ENCODE results near the gene TMEM63A.
"Not testable (repeated sequence)": the region's sequence is repeated elsewhere in the genome, so short reads cannot be mapped to it uniquely, and the experiment has no call there.

Gene TMEM63A

DNA sequence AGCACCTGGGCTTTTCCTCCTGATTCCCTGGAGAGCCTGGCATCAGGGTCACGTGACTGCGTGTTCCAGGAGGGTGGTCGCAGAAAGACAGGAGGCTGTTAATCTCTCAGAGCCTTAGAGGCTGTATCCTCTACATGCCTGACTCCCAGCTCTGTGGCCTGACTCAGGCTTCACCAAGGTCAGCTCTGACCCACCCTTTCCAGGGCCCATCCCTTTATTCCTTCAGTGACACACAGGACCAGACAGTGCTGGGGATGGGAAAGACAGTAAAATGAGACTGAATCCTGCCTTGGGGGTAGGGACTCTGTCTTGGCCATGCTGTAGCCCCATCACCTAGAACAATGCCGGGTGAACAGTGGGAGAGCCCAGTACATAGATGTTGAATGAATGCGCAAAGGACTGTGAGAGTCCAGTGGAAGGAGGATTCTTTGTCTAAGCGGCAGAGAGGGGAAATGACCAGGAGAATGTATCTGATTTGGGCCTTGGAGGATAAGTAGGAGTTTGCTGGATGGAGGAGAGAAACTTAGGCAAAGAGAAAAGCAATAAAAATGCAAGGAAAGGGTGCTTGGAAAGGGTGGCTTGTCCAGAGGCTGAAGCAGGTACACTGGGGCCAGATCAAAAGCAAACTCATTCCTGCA lies 39.3 kb downstream of the TMEM63A start:
- no peak for DNase-seq

DNA sequence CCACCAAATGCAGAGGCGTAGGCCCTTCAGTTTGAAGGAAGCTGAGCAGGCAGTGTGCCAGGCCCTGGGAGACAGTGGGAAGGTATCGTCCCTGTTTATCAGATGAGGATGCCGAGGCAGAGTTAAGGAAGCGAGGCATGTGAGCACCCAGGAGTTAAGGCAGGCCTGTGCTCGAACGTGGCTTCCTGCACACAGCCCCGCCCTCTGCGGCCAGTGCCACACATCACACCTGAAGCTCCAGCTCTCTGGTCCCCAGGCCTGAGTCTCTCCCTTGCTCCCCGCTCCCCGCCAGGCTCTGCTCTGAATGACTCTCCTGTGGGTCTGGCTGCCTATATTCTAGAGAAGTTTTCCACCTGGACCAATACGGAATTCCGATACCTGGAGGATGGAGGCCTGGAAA lies 40.1 kb downstream of the TMEM63A start:
- DNase-seq: no peak

DNA sequence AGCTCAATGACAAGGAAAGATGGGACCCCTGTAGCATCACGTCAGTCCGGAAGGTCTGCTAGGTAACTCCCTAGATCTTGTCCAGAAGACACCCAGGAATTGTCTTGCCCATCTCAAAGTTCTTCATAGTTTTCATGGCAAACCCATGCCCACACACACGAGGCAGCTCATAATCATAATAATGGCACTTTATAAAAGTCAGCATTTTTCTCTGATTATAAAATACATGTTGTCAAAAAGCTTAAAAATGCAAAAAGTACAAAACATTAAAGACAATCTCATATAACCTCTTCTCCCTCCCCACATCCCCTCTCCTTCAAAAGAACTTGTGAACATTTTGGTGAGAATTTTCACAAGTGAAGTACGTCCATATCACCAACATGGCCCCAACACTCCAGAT lies 41.5 kb downstream of the TMEM63A start:
- DNase-seq: no peak

DNA sequence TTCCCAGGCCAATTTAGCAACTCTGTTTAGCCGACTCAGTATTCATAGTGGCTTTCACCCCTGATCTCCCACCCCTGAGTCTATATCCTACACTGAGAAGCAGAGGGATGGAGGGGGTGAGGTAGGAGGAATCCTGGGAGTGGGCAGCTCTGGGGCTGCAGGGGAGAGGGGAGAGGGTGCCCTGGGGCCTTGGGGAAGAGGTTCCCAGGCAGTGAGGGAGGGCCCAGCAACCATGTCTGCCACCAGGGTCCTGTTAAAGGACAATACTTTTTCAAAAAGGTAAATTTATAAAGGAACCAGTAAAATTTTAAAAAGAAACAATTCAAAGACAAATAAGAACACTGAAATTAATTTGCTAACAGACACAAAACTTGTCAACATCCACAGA lies 42.0 kb downstream of the TMEM63A start:
- no peak for DNase-seq

DNA sequence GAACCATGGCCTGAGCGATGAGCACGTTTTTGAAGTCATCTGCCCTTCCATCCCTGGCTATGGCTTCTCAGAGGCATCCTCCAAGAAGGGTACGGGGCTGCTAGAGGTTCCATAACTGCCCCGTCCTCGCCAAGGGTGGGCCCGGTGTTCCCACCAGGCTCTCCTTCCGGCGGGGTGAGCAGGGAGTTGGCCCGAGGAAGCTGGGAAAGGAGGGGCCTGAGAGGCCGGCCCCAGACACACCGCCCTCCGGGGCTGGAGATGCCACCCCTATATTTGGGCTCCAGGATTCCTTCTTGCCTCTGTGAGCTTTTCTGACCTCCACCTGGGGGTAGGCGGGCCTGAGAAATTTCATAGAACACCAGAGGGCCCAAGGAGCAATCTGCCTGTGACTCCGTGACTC lies 43.4 kb downstream of the TMEM63A start:
- DNase-seq: no peak

DNA sequence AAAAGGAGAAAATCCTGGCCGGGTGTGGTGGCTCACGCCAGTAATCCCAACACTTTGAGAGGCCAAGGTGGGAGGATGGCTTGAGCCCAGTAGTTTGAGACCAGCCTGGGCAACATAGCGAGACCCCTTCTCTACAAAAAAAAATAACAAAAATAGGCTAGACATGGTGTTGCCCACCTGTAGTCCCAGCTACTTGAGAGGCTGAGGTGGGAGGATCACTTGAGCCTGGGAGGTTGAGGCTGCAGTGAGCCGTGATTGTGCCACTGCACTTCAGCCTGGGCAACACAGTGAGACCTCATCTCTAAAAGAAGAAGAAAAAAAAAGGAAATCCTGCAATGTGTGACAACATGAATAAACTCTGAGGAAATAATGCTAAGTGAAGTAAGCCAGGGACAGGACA lies 45.9 kb downstream of the TMEM63A start:
- DNase-seq: not testable (repeated sequence)

DNA sequence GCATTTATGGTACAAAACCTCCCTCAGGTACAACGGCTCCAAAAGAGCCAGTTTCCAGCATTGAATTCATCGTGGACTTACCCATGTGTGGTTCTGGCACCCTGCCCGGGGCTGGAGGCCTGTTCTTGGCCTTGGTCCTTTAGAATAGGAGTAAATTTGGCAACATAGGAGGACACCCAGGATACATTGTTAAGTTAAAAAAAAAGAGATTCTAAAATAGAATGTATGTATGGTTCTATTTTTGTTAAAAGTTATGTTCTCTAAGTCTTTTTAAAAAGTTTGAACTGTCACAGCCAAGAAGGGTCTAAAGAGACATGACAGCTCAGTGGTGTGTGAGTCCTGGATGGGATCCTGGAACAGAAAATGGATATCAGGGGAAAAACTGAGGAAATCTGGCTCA lies 46.3 kb downstream of the TMEM63A start:
- DNase-seq: no peak

DNA sequence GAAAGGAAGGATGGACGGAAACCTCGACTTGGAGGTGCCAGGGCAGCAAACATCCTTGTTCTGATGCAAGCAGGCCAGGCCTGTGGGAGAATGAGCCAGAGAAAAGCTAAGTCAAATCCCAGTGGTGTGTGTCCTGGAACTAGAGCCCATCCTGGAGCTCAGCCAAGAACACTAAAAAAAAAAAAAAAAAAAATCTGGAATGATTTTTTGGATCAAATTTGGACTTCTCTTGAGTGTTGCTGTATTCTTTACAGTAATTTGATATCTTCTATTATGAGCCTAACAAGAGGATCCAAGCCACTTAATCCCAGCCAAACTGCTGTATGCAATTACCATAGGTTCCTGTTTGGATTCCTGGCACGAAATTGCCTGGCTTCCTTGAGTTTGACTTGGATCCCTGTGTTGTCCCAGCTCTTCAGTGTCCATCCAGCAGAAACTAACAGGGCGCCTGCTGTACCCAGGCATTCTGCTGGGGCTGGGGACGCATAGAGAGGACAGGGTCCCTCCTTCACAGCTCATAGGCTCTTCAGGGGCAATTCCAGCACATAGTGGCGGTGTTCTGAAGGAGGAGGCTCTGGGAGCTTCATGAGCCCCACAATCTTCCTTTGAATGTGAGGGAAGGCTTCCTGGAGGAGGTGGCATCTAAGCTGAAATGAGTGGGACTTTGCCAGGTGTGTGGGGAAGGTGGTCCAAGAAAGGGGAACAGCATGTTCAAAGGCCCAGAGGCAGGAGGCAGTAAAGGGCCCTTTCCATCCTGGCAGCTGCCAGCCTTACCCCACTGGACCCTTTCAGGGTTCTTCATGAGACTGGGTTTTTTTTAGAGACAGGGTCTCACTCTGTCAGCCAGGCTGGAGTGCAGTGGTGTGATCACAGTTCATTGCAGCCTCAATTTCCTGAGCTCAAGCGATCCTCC lies 47.5 kb downstream of the TMEM63A start:
- DNase-seq: no peak

DNA sequence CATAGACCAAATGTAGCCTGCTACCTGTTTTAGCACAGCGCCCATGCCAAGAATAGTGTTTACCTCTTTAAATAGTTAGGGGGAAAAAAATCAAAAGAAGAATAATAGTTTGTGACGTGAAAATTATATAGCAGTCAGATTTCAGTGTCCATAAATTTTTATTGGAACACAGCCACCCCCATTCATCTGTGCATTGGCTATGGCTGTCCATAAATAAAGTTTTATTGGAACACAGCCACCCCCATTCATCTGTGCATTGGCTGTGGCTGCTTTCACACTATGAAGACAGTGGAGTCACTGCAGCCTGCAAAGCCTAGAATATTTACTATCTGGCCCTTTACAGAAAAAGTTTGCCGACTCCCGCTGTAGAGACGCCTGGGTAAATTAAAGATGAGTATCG lies 51.3 kb downstream of the TMEM63A start:
- DNase-seq: no peak

DNA sequence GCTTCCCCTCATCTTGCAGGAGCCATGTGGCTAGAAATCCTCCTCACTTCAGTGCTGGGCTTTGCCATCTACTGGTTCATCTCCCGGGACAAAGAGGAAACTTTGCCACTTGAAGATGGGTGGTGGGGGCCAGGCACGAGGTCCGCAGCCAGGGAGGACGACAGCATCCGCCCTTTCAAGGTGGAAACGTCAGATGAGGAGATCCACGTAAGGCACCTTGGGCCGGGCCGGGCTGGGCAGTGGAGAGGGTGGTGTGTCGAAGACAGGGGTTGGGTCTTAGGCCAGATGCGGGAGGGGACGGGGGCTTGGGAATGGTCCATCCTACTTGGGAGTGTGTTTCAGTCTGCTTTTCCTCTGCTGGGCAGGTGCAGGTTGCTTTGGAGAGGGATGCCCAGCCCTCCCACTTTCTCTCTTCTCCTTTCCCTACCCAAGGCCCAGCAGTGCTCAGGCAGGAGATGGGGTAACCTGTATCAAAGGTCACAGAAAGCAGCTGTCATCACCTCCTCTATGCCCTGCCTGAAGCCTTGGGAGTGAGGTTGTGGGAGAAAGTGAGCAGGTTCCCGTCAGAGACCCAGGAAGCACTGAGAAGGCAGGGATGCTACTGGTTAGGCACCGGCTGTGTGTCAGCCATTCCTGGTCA lies 53.4 kb downstream of the TMEM63A start:
- DNase-seq: no peak

DNA sequence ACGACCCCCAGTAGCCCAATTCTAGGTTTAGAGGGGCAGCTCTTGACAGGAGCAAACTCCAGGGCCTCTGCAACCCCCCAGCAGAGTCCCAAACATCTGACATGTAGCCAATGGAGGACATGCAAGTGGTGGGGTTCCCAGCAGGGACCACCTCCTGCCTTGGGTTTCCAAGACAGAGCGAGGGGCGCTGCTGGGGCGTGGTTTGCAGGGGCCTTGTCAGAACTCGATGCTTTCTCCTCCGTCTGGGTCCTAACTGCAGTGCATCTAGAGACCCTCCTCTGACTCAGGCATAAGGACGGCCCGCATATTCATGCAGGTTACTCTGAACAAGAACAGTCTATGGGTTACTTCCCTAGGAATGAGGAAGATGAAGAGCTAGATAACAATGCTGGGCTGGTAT lies 55.1 kb downstream of the TMEM63A start:
- no peak for DNase-seq

DNA sequence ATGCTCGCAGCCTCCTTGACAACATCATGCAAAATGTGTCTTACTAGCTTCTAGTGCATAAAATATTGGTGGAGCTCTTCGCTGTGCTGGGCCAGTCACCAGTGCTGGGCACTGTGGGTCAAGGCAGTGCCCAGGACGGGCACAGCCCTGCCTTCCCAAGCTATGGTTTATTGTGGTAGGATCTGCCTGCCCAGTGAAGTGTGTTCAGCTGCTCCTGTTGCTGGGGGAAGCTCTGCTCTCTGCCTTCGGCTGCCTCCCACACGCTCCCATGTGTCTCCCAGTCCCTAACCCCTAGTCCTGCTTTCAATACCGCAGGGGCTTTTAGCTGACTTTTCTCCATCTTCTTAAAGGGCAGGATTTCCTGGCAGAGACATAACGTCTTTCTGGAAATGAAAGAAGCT lies 56.6 kb downstream of the TMEM63A start:
- DNase-seq: no peak

DNA sequence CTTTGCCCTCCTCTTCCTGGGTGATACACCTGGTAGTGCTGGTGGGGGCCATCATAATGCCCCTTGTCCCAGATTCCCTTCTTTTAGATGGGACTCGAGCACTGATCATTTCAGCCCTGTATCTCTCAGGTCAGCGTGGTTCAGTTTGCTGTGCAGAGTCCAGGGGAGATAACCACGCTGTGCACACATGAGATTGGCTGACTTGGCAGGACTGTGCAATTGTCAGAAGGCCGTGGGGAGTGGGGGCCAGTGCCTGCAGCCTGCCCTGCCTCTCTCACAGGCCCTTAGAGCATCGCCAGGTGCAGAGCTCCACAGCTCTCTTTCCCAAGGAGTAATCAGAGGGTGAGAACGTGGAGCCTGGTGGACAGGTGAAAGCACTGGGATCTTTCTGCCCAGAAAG lies 57.1 kb downstream of the TMEM63A start:
- DNase-seq: no peak

DNA sequence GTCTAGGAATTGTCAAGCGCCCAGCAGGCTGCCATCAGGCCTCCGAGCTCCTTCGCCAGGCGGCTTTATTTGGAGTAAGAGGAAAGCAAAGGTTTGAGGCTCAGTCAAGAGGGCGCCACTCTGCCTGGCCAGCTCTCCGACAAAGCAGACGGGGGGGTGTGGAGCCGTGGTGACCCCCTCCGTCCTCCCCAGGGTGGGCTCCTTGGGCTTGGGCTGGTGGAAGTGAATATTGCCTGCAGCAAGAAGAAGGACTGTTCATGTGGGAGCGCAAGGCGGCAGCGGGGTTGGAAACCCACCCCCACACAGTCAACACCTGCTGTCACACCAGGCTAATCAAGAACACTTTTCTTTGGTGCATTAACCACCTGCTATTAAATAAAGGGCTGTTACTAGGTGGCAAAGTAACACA lies 57.6 kb downstream of the TMEM63A start:
- no peak for DNase-seq

DNA sequence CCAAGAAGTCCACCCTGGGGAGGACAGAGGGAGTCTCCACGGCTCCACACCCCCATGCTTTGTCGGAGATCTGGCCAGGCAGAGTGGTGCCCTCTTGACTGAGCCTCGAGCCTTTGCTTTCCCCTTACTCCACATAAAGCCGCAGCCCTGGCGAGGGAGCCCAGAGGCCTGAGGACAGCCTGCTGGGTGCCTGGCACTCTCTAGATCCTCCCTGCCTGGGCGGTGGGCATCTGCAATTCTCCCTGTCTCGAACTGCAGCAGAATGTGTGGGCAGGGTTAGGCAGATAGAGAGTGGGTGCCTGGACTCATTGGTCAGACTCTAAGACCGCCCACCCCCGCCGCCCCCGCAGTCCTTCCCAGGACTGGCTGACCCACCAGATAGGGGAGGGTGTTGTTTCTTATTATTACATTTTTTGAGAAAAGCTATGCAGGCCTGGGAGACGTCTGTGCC lies 58.3 kb downstream of the TMEM63A start:
- no peak for DNase-seq

DNA sequence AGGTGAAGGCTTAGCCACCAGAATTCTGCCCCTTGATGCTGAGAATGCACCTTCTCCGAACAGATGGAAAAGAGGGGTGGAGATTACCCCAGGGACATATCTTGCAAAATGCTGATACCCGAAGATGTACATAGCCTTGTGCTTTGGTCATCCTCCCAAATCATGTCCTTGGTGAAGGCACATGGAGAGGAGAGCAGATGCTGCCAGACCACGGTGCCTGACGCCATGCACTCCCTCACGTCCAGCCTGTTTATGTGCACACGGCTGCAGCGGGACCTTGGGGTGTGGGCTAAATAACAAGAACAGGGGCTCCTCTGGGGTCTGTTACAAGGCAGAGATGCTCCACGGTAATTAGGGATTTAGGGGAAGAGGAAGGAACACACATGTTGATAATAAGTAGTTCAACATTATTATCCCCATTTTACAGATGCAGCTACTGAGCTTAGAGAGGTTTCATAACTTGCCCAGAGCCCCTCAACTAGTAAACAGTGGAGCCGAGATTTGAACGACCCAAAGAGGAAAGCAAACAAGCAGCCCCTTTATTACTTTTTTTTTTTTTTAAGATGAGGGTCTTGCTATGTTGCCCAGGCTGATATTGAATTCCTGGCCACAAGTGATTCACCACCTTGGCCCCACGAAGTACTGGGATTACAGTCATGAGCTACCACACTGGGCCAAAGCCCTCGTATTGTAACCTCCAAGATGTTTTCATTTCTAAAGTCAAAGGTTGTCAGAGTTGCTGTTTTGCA lies 59.4 kb downstream of the TMEM63A start:
- DNase-seq: no peak

DNA sequence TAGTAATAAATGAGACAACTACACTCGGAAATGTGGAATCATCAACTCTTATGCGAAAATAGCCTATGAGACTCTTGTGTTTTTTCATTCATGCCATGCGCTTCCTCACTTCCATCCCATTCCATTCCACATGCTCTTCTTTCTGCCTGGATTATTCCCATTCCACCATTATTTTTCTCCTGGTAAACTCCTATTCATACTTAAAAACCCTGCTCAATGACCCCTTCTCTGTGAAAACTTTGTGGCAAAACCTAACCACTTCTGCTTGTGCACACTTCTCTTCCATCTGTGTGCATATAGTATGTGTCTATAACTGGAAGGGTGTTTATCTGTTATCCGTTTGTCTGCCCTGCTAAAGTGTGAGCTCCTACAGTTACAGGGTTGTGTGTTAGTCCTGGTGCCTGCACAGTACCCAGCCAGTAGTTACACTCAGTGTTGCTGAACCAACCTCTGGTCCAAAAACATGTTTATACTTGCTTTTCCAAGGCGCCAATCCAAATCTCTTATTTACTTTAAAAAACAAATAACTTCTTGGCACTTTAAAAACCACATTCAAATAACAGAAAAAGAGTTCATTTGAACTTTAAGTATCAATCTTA lies 61.6 kb downstream of the TMEM63A start:
- no peak for DNase-seq

DNA sequence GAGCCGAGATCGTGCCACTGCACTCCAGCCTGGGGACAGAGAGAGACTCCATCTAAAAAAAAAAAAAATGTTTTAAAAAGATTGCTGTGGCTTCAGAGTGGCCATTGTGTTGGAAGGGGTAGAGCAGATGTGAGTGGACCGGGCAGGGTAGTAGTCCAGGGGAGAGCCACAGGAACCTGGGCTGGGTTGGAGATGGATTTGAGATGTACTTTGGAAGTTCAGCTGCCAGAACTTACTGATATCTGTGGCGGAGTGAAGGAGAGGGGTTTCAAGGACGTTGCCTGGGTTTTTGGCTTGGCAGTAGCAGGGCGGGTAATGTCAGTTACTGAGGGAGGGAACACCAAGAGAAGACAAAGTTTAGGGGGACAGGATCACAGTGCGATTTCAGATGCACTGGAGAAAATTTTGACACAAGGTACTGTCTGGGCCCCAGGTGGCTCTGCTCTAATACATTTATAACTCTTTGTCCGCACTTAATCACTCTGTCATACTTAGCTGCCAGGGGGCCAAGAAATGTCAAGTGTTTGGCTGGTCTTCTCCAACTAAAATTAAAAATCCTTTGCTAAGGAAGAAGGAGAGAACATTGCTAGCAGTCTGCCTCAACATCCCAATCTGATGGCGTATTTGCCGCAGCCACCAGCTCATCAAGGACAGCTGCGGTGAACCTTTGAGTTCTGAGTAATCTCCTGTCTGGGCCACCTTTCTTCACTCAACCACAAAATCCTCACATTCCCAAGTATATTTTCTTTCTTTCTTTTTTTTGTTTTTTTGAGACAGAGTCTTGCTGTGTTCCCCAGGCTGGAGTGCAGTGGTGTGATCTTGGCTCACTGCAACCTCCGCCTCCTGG lies 62.6 kb downstream of the TMEM63A start:
- no peak for DNase-seq

DNA sequence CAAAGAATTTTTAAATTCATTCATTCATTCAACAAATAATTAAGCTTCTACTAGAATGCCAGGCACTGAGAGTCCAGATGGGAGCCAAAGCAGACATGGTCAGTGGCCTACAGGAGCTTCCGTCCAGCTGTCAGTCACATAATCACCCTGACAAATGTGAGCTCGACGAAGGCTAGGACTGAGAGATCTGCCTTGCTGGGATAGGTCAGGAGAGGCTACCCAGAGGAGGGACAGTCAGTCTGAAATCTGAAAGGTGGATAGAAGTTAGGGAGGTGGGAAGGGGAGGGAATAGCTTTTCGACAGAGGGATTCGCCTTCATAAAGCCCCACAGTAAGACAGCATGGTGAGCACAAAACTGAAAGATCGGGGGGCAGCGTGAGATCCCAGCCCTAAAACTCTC lies 64.0 kb downstream of the TMEM63A start:
- no peak for DNase-seq

DNA sequence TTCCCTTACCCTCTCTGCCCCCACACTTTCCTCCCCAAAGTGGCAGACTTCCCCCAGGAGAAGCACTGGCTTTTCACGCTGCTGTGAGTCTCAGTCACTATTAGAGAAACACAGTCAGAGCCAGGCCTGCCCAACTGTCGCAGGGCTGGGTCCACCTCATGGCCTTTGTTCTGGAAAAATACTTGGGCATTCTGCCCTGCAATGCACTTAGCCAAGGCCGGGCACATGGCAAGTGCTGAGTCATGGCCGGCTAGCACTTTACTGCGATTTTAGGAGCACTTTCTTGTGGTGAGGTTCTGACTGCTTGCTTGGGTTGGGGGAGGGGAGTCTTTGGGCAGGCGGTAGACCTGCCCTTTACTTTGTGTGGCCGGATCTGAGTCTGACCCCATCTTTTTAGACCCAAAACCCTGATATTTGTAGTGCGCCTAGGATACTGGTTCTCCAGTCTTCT lies 64.5 kb downstream of the TMEM63A start:
- no peak for DNase-seq

DNA sequence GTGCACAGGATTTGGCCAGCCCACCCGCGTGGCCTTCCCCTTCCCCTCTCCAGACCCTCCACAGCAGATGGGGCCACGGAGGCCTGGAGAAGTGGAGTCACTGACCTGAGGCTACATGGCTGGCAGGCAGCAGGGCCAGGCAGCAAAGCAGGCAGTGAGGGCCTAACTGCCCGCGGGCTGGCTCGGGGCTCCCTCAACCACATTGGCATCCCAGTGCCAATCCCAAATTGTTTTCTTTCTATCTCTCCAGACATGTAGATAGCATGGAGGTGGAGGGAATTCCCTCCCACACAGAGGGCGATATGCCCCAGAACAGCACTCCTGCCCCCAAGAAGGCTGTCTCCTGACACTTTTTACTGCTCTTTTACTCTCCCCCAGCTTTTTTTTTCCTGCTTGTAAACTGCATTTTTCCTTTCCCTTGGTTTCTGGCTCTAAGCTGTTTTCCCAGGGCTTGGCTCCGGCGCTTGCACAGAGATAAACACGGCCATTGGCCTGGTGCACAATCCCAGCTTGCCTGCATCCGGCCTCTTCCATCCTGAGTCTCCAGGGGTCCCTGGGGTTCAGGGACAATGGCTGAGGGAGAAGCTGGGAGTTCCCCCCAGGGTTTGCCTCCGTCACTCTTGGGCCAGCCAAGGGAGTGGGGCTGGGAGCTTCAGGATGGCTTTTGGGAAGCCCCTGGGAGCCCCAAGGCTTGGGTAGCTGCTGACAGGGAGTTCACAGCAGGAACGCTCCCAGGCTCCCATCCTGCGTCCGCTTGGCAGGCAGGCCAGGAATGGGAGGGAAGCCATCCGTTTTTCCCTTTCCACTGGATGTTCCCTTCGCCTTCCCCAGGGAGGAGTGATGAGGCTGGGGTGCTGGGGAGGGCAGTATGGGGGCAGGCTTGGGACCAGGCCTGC lies 65.3 kb downstream of the TMEM63A start:
- no peak for DNase-seq
